DOHH2 (cell line): ENCODE data around the gene HLA-DQB2.

Experiments used
- EZH2phosphoT487 ChIP-seq: fragments of 200-600 bp; sonication (generic); IDR thresholded peaks from 2 replicates; pipeline ENCODE4 v1.6.1; 2017; ENCODE audit warnings: borderline replicate concordance, mild to moderate bottlenecking, antibody characterized with exemption, low read length, moderate library complexity, mixed read lengths
- TF ChIP-seq, protein P1 (sequence below): fragments of 200-600 bp; sonication (generic); IDR thresholded peaks from one replicate; pipeline ENCODE4 v1.5.1; 2014; ENCODE audit warnings: antibody characterized with exemption, mild to moderate bottlenecking, low read depth, low read length; ENCODE audit not compliant: poor library complexity, severe bottlenecking

DNA sequence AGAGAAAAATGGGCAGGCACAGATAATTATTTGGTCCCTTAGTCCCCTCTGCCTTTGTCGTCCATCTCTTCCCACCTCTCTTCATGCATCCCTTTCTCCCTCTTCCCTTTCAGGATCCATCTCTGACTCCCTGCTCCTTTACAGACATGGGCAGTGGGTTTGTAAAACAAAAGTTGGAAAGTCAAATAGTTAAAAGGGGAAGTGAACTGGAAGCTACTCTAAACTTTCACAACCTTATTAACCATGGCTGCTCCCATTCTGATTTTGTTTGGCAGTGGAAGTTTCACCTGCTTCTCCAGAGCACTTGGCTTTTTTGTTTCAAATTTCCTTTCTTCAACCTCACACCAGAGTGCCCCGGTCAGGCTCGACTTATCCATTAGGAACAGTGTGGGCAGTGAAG is 21.0 kb downstream of the HLA-DQB2 start:
- TF ChIP-seq, protein P1, sequence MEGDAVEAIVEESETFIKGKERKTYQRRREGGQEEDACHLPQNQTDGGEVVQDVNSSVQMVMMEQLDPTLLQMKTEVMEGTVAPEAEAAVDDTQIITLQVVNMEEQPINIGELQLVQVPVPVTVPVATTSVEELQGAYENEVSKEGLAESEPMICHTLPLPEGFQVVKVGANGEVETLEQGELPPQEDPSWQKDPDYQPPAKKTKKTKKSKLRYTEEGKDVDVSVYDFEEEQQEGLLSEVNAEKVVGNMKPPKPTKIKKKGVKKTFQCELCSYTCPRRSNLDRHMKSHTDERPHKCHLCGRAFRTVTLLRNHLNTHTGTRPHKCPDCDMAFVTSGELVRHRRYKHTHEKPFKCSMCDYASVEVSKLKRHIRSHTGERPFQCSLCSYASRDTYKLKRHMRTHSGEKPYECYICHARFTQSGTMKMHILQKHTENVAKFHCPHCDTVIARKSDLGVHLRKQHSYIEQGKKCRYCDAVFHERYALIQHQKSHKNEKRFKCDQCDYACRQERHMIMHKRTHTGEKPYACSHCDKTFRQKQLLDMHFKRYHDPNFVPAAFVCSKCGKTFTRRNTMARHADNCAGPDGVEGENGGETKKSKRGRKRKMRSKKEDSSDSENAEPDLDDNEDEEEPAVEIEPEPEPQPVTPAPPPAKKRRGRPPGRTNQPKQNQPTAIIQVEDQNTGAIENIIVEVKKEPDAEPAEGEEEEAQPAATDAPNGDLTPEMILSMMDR = no peak
- no peak for TF ChIP-seq EZH2phosphoT487
